Parathyroid adenoma (tissue), 2 donors: Measurements from ENCODE around the gene ARMC9.

Experiments
- H2AFZ ChIP-seq: fragments of 300-600 bp; sonication (generic); one replicate; pipeline ENCODE4 v1.7.0; 2017; ENCODE audit warnings: antibody characterized with exemption, mild to moderate bottlenecking
- H3K27ac ChIP-seq: fragments of 300-600 bp; sonication (generic); one replicate; pipeline ENCODE4 v1.7.0; 2017
- H3K27me3 ChIP-seq: fragments of 300-600 bp; sonication (generic); one replicate; pipeline ENCODE4 v1.7.0; 2017; ENCODE audit warnings: low read length; ENCODE audit not compliant: control insufficient read depth, insufficient read depth
- H3K36me3 ChIP-seq: fragments of 300-600 bp; sonication (generic); one replicate; pipeline ENCODE4 v1.7.0; 2017; ENCODE audit warnings: low read length; ENCODE audit not compliant: control insufficient read depth, insufficient read depth
- H3K4me1 ChIP-seq: fragments of 300-600 bp; sonication (generic); one replicate; pipeline ENCODE4 v1.7.0; 2017; ENCODE audit warnings: control low read depth
- H3K4me2 ChIP-seq: fragments of 300-600 bp; sonication (generic); one replicate; pipeline ENCODE4 v1.7.0; 2017; ENCODE audit warnings: low read length
- H3K4me3 ChIP-seq: fragments of 300-600 bp; sonication (generic); one replicate; pipeline ENCODE4 v1.7.0; 2017; ENCODE audit warnings: low read depth, low read length
- H3K79me2 ChIP-seq: fragments of 300-600 bp; sonication (generic); one replicate; pipeline ENCODE4 v1.7.0; 2017; ENCODE audit warnings: control low read depth
- H3K9ac ChIP-seq: fragments of 300-600 bp; sonication (generic); one replicate; pipeline ENCODE4 v1.7.0; 2017; ENCODE audit warnings: mild to moderate bottlenecking
- H3K9me3 ChIP-seq: fragments of 300-600 bp; sonication (generic); one replicate; pipeline ENCODE4 v1.7.0; 2017; ENCODE audit warnings: low read length; ENCODE audit not compliant: control insufficient read depth
- CTCF ChIP-seq: fragments of 300-600 bp; sonication (generic); IDR thresholded peaks from one replicate; pipeline ENCODE4 v1.7.0; 2017; ENCODE audit warnings: antibody characterized with exemption, mild to moderate bottlenecking
- donor health status: primary hyperparathyroidism.

Gene ARMC9

GRCh38 chr2:231353469-231353868 lies 155.0 kb downstream of the ARMC9 start:
- no peaks in the 10 kb centered on the region for H3K79me2 ChIP-seq
- no peaks in the 10 kb centered on the region for H3K36me3 ChIP-seq
- no peaks in the 10 kb centered on the region for H3K27me3 ChIP-seq
- no peak overlapping the region for H2AFZ ChIP-seq
- H3K27ac ChIP-seq: no peak overlapping the region
- no peak overlapping the region for H3K9ac ChIP-seq
- H3K4me1 ChIP-seq: no peaks in the 10 kb centered on the region
- H3K9me3 ChIP-seq: no peaks in the 10 kb centered on the region
- TF ChIP-seq CTCF: no peak
- no peak overlapping the region for H3K4me3 ChIP-seq
- H3K4me2 ChIP-seq: no peak overlapping the region

- no peaks in the 10 kb centered on the region for H3K36me3 ChIP-seq
- H3K4me2 ChIP-seq: no peak overlapping the region
- no peak overlapping the region for H3K4me3 ChIP-seq
- H3K79me2 ChIP-seq: no peaks in the 10 kb centered on the region
- H3K4me1 ChIP-seq: no peaks in the 10 kb centered on the region
- H3K9me3 ChIP-seq: no peaks in the 10 kb centered on the region
- no peak for TF ChIP-seq CTCF
- no peak overlapping the region for H3K27ac ChIP-seq
- no peak overlapping the region for H3K9ac ChIP-seq
- H3K27me3 ChIP-seq: no peaks in the 10 kb centered on the region
- no peak overlapping the region for H2AFZ ChIP-seq
Measured at GRCh38 chr2:231355508-231356465, 157.4 kb downstream of the ARMC9 start.

- no peak for TF ChIP-seq CTCF
- Histone ChIP-seq H3K9ac (no peak overlapping the region), H3K27me3 (no peaks in the 10 kb centered on the region), H2AFZ (no peak overlapping the region), H3K9me3 (no peaks in the 10 kb centered on the region), H3K79me2 (no peaks in the 10 kb centered on the region), H3K4me2 (no peak overlapping the region), H3K27ac (no peak overlapping the region), H3K36me3 (no peaks in the 10 kb centered on the region), H3K4me3 (no peak overlapping the region), H3K4me1 (no peaks in the 10 kb centered on the region)
Measured at GRCh38 chr2:231356466-231356844, 158.0 kb downstream of the ARMC9 start.

GRCh38 chr2:231357048-231357447 lies 158.6 kb downstream of the ARMC9 start:
- Histone ChIP-seq H3K9ac (no peak overlapping the region), H3K4me3 (no peak overlapping the region), H3K27ac (no peak overlapping the region), H3K27me3 (no peaks in the 10 kb centered on the region), H3K36me3 (no peaks in the 10 kb centered on the region), H3K4me2 (no peak overlapping the region), H2AFZ (no peak overlapping the region), H3K9me3 (no peaks in the 10 kb centered on the region), H3K4me1 (no peaks in the 10 kb centered on the region), H3K79me2 (no peaks in the 10 kb centered on the region)
- no peak for TF ChIP-seq CTCF

- H3K4me2 ChIP-seq: no peak overlapping the region
- H3K9ac ChIP-seq: no peak overlapping the region
- TF ChIP-seq CTCF: no peak
- H3K36me3 ChIP-seq: no peaks in the 10 kb centered on the region
- H3K79me2 ChIP-seq: no peaks in the 10 kb centered on the region
- no peaks in the 10 kb centered on the region for H3K4me1 ChIP-seq
- H3K27me3 ChIP-seq: no peaks in the 10 kb centered on the region
- no peak overlapping the region for H3K4me3 ChIP-seq
- H3K9me3 ChIP-seq: no peaks in the 10 kb centered on the region
- H3K27ac ChIP-seq: no peak overlapping the region
- no peak overlapping the region for H2AFZ ChIP-seq
Measured at GRCh38 chr2:231357931-231358330, 159.5 kb downstream of the ARMC9 start.
